D721Med (cell line): ENCODE data around the gene RSPO3.

Source experiments
- DNase-seq: peaks from one replicate; pipeline ENCODE4 v3.0.0; 2011; ENCODE audit warnings: low spot score; ENCODE audit not compliant: insufficient read length
- FAIRE-seq: peaks from 2 replicates; lab custom pipeline; 2011; peaks lifted over from hg19 to GRCh38; lab: Jason Lieb, UNC
- CTCF ChIP-seq: IDR thresholded peaks from 2 replicates; pipeline ENCODE4 v1.5.1; 2012; ENCODE audit warnings: mild to moderate bottlenecking, control low read depth; ENCODE audit not compliant: insufficient read depth; ENCODE audit errors: missing control alignments

Gene RSPO3

DNA sequence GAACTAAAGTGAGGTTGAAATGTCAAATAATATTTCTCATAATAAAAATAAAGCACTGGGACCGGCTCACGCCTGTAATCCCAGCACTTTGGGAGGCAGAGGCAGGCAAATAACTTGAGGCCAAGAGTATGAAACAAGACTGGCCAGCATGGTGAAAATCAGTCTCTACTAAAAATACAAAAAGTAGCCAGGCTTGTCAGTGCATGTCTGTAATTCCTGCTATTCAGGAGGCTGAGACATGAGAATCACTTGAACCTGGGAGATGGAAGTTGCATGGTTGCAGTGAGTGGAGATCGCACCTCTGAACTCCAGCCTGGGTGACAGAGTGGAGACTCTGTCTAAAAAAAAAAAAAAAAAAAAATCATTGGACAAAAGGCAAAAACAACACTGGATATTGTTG, 38.4 kb upstream of the RSPO3 start:
- FAIRE-seq (no peak), DNase-seq (no peak)
- no peak for TF ChIP-seq CTCF

DNA sequence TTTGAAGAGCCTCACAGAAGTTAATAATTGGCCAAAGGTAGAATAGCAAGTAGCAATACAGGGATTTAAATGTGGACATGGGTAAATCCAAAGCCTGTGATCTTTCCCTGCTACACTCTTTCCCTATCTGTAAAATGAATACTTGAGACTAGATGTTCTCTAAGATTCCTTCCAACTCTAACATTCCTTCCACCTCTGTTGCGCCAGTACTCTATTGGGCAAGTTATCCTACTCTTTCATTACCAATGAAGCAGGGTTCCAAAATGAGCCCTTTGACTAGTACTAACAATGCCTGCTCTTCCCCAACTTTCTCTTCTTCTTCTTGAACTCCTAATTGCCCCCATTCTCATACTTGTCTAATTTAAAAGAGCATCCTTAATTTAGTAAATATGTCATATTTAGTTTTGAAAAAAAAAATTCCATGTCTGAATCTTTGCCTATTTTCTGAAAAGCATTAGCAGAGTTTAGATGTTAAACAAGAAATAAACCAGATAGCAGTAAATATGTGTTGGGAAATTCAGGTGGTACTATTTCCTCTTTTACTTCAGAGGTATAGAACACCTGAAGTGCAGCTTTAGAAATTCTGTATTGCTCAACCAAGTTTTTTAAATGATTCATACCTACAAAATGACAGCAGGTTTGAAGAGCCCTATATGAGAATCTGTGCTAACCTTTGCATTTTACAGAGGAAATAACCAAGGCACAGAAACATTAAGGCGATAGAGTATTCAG, 35.1 kb upstream of the RSPO3 start:
- DNase-seq (no peak), FAIRE-seq (no peak)
- no peak for TF ChIP-seq CTCF

GRCh38 chr6:127083963-127084310, 34.5 kb upstream of the RSPO3 start:
- FAIRE-seq (no peak), DNase-seq (no peak)
- TF ChIP-seq CTCF: no peak

GRCh38 chr6:127085181-127085580, 33.3 kb upstream of the RSPO3 start:
- TF ChIP-seq CTCF: no peak
- FAIRE-seq (no peak), DNase-seq (no peak)

DNA sequence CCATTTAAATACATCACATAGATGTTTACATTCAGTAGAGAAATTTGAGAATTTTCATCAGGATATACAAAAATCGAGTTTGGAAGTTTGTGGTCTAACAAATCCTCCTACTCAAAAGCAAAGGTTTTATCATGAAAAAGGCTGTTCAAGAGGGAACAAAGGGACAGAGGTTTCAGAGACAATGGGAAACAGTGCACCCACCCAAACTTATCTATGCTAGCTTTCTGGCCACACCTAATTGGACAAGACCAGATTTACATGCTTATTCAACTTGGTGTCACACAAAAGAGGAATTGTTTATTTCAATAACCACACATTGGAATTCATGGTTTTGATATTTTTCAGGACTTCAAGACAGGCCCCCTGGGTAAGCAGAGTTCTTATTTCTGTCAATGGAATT, 28.4 kb upstream of the RSPO3 start:
- FAIRE-seq (no peak), DNase-seq (no peak)
- TF ChIP-seq CTCF: no peak

GRCh38 chr6:127092466-127092865, 26.0 kb upstream of the RSPO3 start:
- DNase-seq: no peak
- TF ChIP-seq CTCF: no peak
- peak; percentile 25 for FAIRE-seq

DNA sequence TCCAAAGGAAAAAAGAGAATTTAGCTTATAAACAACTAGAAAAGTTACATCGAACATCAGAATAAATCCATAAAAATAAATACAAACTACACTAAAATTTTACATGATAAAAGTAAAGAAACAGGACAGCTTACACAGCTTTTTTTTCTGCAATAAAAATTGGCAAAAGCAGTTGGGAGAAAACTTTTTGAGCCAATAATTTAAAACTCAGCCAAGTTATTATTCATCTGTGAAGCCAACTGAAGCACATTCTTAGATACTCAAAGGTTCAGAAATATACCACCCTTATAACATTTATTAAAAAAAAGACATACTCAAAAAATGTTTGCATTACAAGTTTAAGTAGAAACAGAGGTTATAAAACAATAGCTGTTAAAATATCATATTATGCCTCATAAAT, 23.7 kb upstream of the RSPO3 start:
- TF ChIP-seq CTCF: no peak
- FAIRE-seq: no peak
- DNase-seq: no peak
